ENCODE measurements around the gene AANAT. TPM values are rescaled to one million over a fixed set of nuclear protein-coding genes. Genes with fewer than 3 reads are reported as not detected.
A peak's percentile ranks its signal among the peaks of the same experiment; 100 is the strongest.

The AANAT gene
- total RNA-seq, 2 experiments from 2014 or later, result 0.16 TPM; not detected in 1

DNA sequence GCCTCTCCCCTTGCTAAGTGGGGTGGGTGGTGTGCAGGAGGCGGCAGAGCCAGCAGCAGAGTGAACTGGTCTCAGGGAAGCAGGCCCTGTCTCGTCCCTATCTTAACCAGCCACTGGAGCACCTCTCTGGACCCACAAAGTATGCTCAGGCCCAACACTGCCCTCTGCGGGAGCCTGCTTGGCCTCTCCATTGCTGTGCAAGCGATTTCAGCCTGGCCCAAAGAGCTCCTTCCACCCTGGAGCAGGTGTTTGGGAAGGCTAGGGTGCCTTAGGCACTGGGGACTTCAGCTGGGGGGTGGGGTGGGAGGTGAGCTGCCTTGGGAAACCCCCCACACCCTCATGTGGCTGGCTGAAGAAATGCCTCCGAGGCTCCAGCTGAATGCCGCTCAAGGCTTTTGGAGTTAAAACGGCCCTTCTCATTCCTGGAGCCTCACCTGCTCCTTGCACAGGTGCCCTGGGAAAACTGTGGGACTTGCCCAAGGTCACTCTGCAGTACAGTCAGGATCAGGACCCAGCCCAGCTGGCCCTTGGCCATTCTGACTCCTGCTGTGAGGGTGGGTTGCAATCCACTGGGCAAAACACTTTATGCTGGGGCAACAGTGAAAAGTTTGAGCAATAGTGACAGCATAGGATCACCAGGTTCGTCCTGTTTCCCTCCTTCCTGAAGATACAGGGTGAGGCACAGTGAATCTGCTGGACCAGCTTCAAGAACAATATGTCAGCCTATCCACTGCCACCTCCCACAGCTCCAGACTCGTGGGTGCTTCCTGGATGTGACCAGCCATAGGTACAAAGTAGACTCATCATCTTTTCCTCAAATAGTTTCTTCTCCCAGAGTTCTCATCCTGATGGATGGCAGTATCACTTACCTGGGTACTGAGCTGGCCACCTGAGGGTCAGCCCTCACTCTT is 8.6 kb upstream of the AANAT start:
- ChIA-PET POLR2A (interaction anchor here (0.5 kb wide), 2 partner anchors 36 to 395 kb away, joined by 3 read pairs; no protein-coding TSS in a partner anchor), CTCF (interaction anchor here (0.6 to 3.0 kb wide), 12 partner anchors 8 to 209 kb away, joined by 3 to 12 read pairs (median 4); partner anchors contain the start of gene AANAT)
- H3K27me3 Mint-ChIP-seq, result no peaks in the 10 kb centered on the region
- H3K27ac Mint-ChIP-seq, result no peak overlapping the region
- no peaks in the 10 kb centered on the region for H3K9me3 Mint-ChIP-seq (ENCODE audit: low read depth)
- peak; percentile 48 for DNase-seq
- peak; percentile 33 for ATAC-seq
- intact Hi-C loops (cut with DNase I, micrococcal nuclease), result loop anchor here in 1 of 2 experiments (10.0 kb wide), 1 partner anchor 826 kb away; no protein-coding TSS in a partner anchor
- no peaks in the 10 kb centered on the region for H3K36me3 Mint-ChIP-seq (ENCODE audit: low read depth)
- H3K4me3 Mint-ChIP-seq, result no peak overlapping the region
- H3K4me1 Mint-ChIP-seq, result no peaks in the 10 kb centered on the region

DNA sequence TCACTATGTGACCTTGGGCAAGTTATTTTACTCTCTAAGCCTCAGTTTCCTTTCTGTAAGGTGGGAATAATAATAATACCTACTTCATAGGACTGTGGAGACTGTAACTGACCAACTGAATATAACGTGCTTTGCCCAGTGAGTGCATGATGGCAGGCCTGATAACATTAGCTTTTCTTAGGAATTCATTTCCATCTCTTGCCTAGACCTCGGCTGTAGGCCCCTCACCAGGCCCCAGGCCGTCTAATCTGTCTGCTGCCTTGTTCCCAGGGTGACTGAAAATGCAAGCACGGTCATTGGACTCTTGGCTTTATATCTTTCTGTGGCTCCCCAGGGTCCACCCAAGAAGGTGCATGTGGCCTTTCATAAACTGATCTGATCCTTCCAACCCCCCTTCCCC is 7.7 kb upstream of the AANAT start:
- Mint-ChIP-seq H3K36me3 (ENCODE audit: low read depth) (no peaks in the 10 kb centered on the region), H3K27me3 (no peaks in the 10 kb centered on the region), H3K4me3 (no peak overlapping the region), H3K4me1 (no peaks in the 10 kb centered on the region), H3K9me3 (ENCODE audit: low read depth) (no peaks in the 10 kb centered on the region), H3K27ac (no peak overlapping the region)
- ChIA-PET CTCF (interaction anchor here (0.6 to 2.3 kb wide), 9 partner anchors 10 to 314 kb away, joined by 3 to 6 read pairs (median 3); no protein-coding TSS in a partner anchor), POLR2A (no interaction called here)
- DNase-seq (no peak), ATAC-seq (no peak)
- intact Hi-C loops (cut with DNase I, micrococcal nuclease), result loop anchor here in 1 of 2 experiments (10.0 kb wide), 1 partner anchor 825 kb away; no protein-coding TSS in a partner anchor

DNA sequence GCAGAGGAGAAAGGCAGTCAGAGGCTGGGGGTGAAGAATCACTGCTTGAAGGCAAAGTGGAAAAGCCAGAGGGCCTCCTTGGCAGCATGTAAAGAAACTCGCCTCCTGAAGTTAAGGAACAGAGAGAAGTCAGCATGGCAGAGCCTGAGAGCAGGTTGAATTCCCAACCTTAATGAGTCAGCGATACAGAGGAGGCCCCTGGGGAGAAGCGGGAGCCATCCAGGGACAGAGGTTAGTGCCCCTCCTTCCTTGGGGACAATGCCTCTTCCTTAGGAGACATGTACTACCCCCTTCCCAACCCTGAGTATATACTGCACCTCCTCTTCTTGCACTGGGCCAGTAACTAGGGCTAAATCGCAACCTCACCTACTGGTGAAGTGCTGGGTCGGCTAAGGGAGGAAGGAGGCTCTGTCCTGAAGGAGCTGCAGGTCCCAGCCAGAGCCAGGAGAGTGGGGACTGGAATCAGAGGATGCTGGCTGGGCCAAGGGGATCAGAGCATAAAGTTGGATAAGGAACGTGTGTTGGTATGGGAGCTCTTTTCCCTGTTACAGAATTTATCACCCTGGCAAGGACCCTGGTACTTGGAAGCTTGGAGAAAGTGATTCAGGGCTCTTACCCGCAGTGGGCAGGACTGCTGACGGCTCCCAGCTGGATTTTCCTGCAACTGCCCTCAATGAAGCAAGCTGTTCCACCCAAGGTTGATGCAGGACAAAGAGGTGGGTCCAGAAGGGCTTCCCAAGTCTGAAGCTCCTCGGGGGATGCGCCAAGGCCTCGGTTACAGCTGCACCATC is 5.4 kb upstream of the AANAT start:
- ChIA-PET POLR2A (interaction anchor here (0.6 kb wide), 1 partner anchor 41 kb away, joined by 3 read pairs; no protein-coding TSS in a partner anchor), CTCF (interaction anchor here (1.2 to 2.1 kb wide), 2 partner anchors 8 to 45 kb away, joined by 6 to 9 read pairs; no protein-coding TSS in a partner anchor)
- no peaks in the 10 kb centered on the region for H3K36me3 Mint-ChIP-seq (ENCODE audit: low read depth)
- H3K27ac Mint-ChIP-seq, result no peak overlapping the region
- DNase-seq (no peak), ATAC-seq (no peak)
- no peaks in the 10 kb centered on the region for H3K27me3 Mint-ChIP-seq
- H3K4me1 Mint-ChIP-seq, result no peaks in the 10 kb centered on the region
- intact Hi-C loops (cut with DNase I, micrococcal nuclease), result no loop called here
- H3K9me3 Mint-ChIP-seq (ENCODE audit: low read depth), result no peaks in the 10 kb centered on the region
- H3K4me3 Mint-ChIP-seq, result no peak overlapping the region

DNA sequence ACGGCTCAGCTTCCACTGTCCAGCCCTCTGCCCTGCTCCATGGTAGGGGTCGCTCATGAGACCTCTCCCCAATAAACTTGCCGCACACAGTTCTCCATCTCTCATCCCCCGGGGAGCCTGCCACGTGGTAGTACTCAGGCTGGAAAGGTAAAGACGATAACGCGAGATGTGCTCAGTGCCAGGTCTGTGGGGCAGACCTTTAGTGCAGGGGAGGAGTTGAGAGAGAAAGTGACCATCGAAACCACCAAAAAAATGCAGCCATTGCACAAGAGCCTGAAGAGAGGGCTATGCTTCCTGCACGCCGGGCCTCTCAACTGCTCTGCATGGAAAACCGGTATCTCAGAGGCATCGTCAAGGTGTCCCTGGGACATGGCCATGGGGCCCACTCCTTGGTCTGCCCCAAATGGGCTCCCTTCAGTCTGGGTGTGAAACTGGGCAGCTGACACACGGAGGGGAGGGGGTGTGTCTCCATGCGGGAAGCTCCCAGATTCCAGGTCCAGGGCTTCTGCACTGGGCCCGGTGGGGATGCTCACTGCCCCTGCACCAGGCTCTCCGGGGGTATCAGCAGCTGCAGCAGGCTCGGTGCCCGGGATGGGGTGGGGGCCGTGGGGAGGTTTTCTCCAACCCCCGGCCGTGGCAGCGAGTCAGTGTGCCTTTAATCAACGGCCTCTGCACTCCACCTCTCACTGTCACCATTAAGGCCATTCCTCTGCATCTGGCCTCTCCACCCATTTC is 4.7 kb upstream of the AANAT start:
- H3K4me3 Mint-ChIP-seq, result no peak overlapping the region
- POLR2A ChIA-PET, result interaction anchor here (0.6 kb wide), 1 partner anchor 40 kb away, joined by 3 read pairs; no protein-coding TSS in a partner anchor
- no peaks in the 10 kb centered on the region for H3K36me3 Mint-ChIP-seq (ENCODE audit: low read depth)
- ATAC-seq, result no peak
- CTCF ChIA-PET, result interaction anchor here (1.2 to 2.1 kb wide), 2 partner anchors 9 to 44 kb away, joined by 6 to 9 read pairs; no protein-coding TSS in a partner anchor
- H3K4me1 Mint-ChIP-seq, result no peaks in the 10 kb centered on the region
- H3K27me3 Mint-ChIP-seq, result no peaks in the 10 kb centered on the region
- no peaks in the 10 kb centered on the region for H3K9me3 Mint-ChIP-seq (ENCODE audit: low read depth)
- DNase-seq, result no peak
- H3K27ac Mint-ChIP-seq, result no peak overlapping the region
- intact Hi-C loops (cut with DNase I, micrococcal nuclease), result no loop called here

DNA sequence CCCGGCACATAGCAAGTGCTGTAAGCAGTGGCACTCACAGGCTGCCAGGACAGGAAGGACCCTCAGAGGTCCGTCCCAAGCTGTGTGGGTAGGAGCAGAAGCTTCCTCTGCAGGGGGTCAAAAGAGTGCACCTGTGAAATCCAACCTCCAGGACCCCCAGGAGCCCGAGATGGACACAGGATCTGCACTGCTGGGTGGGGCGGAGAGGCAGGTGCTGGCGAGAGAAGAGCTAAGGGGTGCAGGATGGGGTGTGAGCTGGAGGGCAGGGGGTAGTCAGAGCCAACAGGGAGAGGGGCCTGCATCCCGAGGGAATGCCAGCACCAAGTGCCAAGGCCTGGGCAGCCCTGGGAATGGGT is 650 bp upstream of the AANAT start:
- ATAC-seq (no peak), DNase-seq (no peak)
- ChIA-PET CTCF (interaction anchor here (0.6 to 2.7 kb wide), 11 partner anchors 9 to 219 kb away, joined by 3 to 26 read pairs (median 6); partner anchors contain the start of gene UBE2O), POLR2A (no interaction called here)
- Mint-ChIP-seq H3K36me3 (ENCODE audit: low read depth) (peaks cover 3% of the 10 kb centered on the region), H3K4me3 (no peak overlapping the region), H3K9me3 (ENCODE audit: low read depth) (no peaks in the 10 kb centered on the region), H3K4me1 (no peaks in the 10 kb centered on the region), H3K27me3 (no peaks in the 10 kb centered on the region), H3K27ac (no peak overlapping the region)
- intact Hi-C loops (cut with DNase I, micrococcal nuclease), result loop anchor here (1.0 kb wide), 2 partner anchors 35 to 40 kb away; partner anchors contain the start of gene RHBDF2 (in 1 of the 2)

DNA sequence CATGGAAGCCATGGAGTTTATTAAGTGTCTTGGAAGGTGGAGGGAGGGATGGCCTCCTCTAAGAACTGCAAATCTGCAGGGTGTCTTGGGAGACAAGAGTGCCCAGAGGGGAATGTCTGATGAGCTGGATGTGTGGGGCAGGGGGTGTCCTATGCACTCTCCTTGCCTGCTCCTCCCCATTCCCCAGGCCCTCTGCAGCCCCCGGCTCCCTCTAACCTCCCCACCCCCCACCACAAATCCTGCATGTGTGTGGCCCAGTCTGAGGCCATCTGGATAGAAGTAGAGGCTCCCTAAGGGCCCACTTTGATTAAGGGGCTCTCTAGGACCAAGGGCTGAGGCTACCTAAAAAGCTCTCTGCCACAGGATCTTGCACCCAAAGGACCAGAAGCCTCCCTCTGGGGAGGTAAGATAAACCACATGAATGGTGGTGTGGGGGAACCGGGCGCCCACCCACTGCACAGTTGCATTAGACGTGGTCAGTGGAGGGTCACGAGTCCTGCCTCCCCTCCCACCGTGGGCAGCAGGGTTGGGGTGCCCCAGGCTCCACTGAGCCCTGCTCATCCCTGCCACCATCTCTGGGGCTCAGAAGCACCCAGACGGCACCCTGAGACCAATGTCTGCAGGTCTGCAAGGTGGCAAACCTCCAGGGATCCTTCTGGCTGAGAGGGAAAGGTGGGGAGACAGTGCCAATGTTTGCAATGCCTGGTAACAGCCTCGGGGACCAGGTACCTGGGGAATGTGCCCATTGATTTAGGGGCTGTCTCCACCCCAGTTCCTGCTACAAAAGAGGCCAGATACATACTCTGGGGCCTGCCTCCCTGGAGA is 618 bp downstream of the AANAT start:
- ChIA-PET POLR2A (interaction anchor here (0.6 to 0.7 kb wide), 2 partner anchors 260 to 263 kb away, joined by 3 to 6 read pairs; no protein-coding TSS in a partner anchor), CTCF (interaction anchor here (0.8 to 2.7 kb wide), 10 partner anchors 10 to 172 kb away, joined by 3 to 26 read pairs (median 5); partner anchors contain the start of gene UBE2O)
- intact Hi-C loops (cut with DNase I, micrococcal nuclease), result no loop called here
- no peak for ATAC-seq
- Mint-ChIP-seq H3K27ac (no peak overlapping the region), H3K36me3 (ENCODE audit: low read depth) (peaks cover 3% of the 10 kb centered on the region), H3K4me3 (no peak overlapping the region), H3K27me3 (no peaks in the 10 kb centered on the region), H3K4me1 (no peaks in the 10 kb centered on the region), H3K9me3 (ENCODE audit: low read depth) (no peaks in the 10 kb centered on the region)
- DNase-seq, result no peak

DNA sequence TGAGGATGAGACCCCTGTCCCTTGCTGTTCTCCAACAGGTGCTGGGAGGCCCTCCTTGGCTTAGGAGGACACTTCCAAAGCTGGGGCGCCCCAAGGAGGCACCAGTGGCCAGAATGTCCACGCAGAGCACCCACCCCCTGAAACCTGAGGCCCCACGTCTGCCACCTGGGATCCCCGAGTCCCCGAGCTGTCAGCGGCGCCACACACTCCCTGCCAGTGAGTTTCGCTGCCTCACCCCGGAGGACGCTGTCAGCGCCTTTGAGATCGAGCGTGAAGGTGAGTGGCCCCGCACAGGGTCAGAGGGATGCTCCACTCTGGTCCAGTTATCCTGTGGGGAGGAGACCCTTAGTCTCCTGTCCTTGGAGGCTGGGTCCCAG is 1.2 kb downstream of the AANAT start:
- Mint-ChIP-seq H3K36me3 (ENCODE audit: low read depth) (peaks cover 3% of the 10 kb centered on the region), H3K9me3 (ENCODE audit: low read depth) (no peaks in the 10 kb centered on the region), H3K27ac (no peak overlapping the region), H3K4me3 (no peak overlapping the region), H3K27me3 (no peaks in the 10 kb centered on the region), H3K4me1 (no peaks in the 10 kb centered on the region)
- DNase-seq (no peak), ATAC-seq (no peak)
- intact Hi-C loops (cut with DNase I, micrococcal nuclease), result no loop called here
- POLR2A ChIA-PET, result interaction anchor here (0.5 kb wide), 1 partner anchor 24 kb away, joined by 4 read pairs; no protein-coding TSS in a partner anchor
- CTCF ChIA-PET, result interaction anchor here (0.8 to 2.7 kb wide), 2 partner anchors 24 to 38 kb away, joined by 5 to 26 read pairs; no protein-coding TSS in a partner anchor

DNA sequence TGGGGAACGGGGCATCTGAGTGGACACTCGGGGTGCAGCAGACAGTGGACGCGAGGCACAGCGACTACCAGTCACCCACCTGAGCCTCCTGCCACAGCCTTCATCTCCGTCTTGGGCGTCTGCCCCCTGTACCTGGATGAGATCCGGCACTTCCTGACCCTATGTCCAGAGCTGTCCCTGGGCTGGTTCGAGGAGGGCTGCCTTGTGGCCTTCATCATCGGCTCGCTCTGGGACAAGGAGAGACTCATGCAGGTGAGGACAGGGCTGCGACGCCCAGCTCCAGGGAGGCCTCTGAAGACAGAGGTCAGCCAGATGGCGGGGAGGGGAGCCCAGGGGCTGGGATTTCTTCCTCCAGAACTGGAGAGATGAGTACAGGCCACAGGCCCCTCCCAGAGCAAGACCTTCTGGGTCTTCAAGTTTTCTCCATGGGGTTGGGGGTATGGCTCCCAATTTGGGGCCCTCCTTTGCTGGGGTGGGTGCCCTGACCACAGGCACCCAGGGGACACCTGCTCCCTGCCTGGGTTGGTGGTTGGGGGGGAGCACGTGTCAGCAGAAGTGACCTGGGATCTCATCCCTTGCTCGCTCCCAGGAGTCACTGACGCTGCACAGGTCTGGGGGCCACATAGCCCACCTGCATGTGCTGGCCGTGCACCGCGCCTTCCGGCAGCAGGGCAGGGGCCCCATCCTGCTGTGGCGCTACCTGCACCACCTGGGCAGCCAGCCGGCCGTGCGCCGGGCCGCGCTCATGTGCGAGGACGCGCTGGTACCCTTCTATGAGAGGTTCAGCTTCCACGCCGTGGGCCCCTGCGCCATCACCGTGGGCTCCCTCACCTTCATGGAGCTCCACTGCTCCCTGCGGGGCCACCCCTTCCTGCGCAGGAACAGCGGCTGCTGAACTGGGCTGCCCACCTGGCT is 1.9 kb downstream of the AANAT start:
- ChIA-PET CTCF (no interaction called here), POLR2A (interaction anchor here (0.5 kb wide), 1 partner anchor 25 kb away, joined by 4 read pairs; no protein-coding TSS in a partner anchor)
- H3K9me3 Mint-ChIP-seq (ENCODE audit: low read depth), result no peaks in the 10 kb centered on the region
- no peak overlapping the region for H3K4me3 Mint-ChIP-seq
- H3K27ac Mint-ChIP-seq, result no peak overlapping the region
- DNase-seq, result no peak
- no peak for ATAC-seq
- peaks cover 3% of the 10 kb centered on the region for H3K36me3 Mint-ChIP-seq (ENCODE audit: low read depth)
- H3K4me1 Mint-ChIP-seq, result no peaks in the 10 kb centered on the region
- intact Hi-C loops (cut with DNase I, micrococcal nuclease), result no loop called here
- H3K27me3 Mint-ChIP-seq, result no peaks in the 10 kb centered on the region

DNA sequence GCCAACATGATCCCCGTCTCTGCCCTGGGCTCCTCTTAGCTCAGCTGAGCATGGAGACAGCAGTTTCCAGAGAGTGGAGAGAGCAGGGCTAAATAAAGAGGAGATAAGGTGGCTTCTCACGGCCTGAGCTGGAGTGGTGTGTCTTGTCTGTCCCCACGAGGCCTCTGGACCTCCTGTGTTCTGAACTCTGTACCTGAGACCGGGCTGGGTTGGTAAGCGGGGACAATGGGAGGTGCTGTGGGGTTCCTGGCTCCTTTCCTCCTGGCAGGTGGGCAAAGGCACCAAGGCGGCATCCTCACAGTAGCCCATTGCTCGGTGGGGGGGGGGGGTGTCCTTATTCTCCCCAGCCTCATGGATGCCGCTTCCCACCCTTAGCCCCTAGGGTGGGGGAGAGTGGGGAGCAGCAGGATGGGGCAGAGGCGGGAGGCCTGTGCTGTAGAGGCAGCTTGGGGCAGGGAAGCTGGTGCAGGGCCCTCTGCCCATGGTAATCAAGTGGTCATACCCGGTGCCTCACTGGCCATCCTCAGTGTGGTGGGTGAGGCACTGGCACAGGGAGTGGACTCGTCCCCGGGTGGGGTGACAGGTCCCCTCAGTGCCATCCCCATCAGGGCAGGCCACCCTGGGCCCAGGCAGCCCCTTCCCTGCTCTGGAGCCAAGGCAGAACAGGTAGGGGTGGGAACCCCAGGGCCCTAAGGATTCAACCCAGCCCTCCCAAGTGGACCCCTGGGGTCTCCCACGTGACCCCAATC is 2.8 kb downstream of the AANAT start:
- Mint-ChIP-seq H3K4me3 (no peak overlapping the region), H3K36me3 (ENCODE audit: low read depth) (peaks cover 3% of the 10 kb centered on the region), H3K4me1 (no peaks in the 10 kb centered on the region), H3K27me3 (no peaks in the 10 kb centered on the region), H3K9me3 (ENCODE audit: low read depth) (no peaks in the 10 kb centered on the region), H3K27ac (no peak overlapping the region)
- no peak for ATAC-seq
- DNase-seq, result no peak
- ChIA-PET CTCF (interaction anchor here (0.9 kb wide), 1 partner anchor 37 kb away, joined by 3 read pairs; no protein-coding TSS in a partner anchor), POLR2A (no interaction called here)
- intact Hi-C loops (cut with DNase I, micrococcal nuclease), result no loop called here
